ENCODE data around the gene RHOV.

The RHOV gene

DNA sequence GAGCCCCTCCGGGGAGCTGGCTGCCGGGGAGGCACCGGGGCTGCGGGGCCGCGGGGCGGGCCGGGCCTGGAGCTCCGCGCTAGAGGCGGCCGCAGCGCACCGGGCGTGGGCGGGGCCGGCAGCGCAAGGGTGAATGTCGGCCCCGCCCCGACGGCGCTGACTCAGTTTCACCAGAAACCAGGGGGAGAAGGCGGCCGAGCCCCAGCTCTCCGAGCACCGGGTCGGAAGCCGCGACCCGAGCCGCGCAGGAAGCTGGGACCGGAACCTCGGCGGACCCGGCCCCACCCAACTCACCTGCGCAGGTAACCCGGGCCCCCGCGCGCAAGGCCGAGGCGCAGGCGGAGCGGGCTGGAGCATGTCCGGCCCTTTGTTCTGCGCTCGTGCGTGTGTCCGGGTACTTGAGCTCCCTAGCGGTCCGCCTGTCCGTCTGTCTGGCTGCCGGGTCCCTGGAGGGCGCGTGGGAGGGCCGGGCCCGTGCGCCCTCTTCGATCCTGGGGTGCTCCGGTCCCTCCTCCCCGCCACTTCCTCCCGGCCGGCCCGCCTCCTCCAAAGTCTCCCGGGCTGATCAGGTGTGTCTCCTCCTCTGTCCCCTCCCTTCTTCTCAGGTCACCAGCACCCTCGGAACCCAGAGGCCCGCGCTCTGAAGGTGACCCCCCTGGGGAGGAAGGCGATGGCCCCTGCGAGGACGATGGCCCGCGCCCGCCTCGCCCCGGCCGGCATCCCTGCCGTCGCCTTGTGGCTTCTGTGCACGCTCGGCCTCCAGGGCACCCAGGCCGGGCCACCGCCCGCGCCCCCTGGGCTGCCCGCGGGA lies 29.9 kb downstream of the RHOV start, which contains the start of gene SPINT1:
Gene SPINT1, plus strand, starts transcription at position 164 of the 811 bp plus-strand sequence. Its CDS starts 507 bp downstream, at position 671.
- DNase-seq: peak; percentile 79 to 80

DNA sequence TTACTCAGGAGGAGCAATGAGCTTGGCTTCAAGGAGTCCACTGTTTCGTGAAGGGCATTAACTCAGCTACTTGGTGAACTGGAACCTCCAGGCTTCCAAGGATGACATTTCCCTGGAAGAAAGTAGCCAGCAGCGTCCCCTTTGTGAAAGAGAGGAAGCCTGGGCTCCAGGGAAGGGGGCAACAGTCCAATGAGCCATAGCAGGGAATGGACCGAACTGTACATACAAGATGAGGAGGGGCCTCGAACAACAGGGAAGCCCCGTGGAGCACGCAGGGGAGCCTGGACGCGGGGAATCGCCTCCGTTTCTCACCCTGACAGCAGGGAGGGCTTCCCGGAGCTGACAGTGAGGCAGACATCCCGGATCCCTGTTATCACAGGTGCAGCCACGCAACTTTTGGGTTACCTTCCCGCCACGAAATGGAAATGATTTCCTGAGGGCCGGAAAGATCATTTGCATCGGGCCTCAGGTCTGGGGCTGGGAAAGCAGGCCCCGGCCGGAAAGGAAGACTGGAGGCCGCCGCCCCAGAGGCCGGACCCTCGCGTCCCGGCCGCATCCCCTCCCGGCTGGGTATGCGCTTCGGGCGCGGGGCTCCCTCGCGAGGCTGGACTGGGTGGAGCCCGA lies 30.7 kb downstream of the RHOV start:
- no peak for DNase-seq

- no peak for DNase-seq
These were observed 32.3 kb downstream of the RHOV start for GRCh38 chr15:40841741-40842140.

DNA sequence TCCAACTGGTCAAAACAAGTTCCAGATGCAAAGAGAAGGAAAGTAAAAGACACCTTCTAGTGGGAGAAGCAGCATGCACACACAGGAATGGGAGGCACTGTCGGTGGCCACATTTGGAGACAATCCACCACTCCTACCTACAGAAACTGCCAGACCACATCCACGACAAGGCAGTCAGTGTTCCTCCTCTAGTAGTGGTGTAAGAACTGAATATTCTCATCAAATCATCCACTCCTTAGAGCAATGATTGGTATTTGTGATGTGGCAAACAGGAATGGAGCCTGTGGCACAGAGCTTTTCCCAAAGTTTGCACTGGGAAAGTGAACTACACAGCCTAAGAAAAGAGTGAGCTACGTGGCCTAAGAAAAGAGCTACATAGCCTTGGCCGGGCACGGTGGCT lies 35.3 kb downstream of the RHOV start:
- no peak for DNase-seq

- DNase-seq: no peak
These were observed 38.0 kb downstream of the RHOV start for GRCh38 chr15:40836020-40836419.

DNA sequence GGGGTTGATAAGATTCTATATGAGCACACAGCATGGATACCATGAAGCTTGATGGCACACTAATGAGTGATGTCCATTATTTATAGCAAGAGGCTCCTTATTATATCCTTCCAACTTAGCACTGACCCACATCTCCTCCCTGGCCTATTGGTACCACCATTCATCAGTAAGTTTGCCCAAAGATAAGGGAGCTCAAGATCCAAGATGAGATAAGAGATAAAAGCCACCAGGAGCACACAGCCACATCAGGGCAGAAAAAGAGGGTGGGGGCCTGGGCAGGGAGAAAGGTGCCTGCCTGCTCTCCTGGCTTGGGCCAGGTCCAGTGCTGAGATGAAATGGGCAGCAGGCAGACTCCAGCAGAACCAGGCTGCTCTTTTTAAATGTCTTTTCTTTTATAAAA lies 41.1 kb downstream of the RHOV start:
- DNase-seq: no peak

- no peak for DNase-seq
These were observed 42.2 kb downstream of the RHOV start for GRCh38 chr15:40831861-40832260.

DNA sequence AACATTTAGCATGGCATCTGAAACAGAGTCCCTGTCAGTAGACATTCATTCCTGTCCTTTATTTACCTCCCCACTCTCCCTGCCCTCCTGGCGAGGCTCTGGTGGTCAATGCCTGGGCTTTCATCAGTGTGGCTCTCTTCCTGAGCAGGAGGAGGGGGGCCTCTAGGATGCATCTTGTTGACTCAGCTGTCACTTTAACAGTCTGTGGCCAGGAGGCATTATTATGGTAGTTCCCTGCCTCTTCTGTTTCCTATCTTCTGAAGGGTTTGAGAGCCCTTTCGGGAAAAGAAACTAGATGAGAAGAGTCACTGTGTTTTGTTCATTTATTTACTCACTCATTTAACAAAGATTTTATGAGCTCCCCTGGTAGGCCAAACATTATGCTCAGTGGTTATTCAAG lies 43.1 kb downstream of the RHOV start:
- DNase-seq: no peak

GRCh38 chr15:40829115-40829514 lies 44.9 kb downstream of the RHOV start:
- no peak for DNase-seq

- DNase-seq: no peak
These were observed 45.5 kb downstream of the RHOV start, which contains the start of gene PPP1R14D for GRCh38 chr15:40828447-40829036. Gene PPP1R14D, minus strand, starts transcription at chr15:40828708. Its CDS starts 67 bp downstream, at chr15:40828641.

GRCh38 chr15:40826423-40827075 lies 47.5 kb downstream of the RHOV start:
- no peak for DNase-seq

DNA sequence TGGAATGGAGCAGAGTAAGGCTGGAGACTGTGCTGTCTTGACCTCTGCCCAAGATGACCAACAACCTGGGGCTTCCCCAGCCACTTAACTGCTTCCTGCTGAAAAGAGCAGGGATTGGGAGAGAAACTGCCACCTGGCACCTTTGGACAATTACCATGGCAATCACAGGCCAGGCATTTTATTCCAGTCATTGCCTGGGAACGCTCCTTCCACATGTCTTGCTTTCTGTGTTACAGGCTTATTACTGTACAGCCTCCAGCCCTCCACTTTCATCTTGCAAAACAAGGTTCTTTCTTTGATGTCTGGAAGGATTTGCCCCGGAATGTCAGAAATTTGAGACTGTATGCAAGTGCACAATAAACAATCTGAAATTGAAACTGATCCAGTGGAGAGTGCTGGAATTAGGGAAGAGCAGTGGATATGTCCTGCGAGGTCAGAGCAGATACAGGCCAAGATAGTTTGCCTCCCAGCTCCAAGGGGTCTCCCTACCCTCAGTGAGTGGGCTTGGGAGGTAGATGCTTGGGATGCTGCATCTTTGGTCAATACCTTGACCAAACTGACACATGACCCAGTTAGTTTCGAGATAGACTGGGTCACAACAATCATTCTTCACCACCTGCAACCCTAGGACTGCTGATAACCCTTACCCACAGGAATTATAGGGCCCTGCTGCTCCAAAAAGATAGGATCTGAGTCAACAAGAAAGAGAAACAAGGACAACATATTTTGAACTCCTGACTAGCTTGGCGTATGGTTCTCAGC lies 48.2 kb downstream of the RHOV start:
- no peak for DNase-seq

- no peak for DNase-seq
These were observed 50.3 kb downstream of the RHOV start for GRCh38 chr15:40823572-40824343.
